ENCODE data around the gene ZNF469.

Gene ZNF469

GRCh38 chr16:88346680-88347505 lies 35.9 kb upstream of the ZNF469 start:
- FAIRE-seq, result no peak

GRCh38 chr16:88347656-88348376 lies 34.9 kb upstream of the ZNF469 start:
- FAIRE-seq, result no peak
- no peak for DNase-seq (ENCODE audit: low spot score)

More at GRCh38 chr16:88346680-88347505, 35.9 kb upstream of the ZNF469 start:
- no peak for DNase-seq (ENCODE audit: low spot score)

- no peak for DNase-seq (ENCODE audit: low spot score)
- no peak for FAIRE-seq
Observed at GRCh38 chr16:88348377-88349152, 34.2 kb upstream of the ZNF469 start.

GRCh38 chr16:88349153-88349902 lies 33.4 kb upstream of the ZNF469 start:
- peak; percentile 100 for FAIRE-seq

GRCh38 chr16:88349903-88350900 lies 32.6 kb upstream of the ZNF469 start:
- FAIRE-seq (peak; percentile 5), DNase-seq (ENCODE audit: low spot score) (no peak)

More at GRCh38 chr16:88349153-88349902, 33.4 kb upstream of the ZNF469 start:
- no peak for DNase-seq (ENCODE audit: low spot score)

GRCh38 chr16:88350922-88351321 lies 31.8 kb upstream of the ZNF469 start:
- DNase-seq (ENCODE audit: low spot score) (no peak), FAIRE-seq (peak; percentile 79)

- DNase-seq (ENCODE audit: low spot score) (no peak), FAIRE-seq (no peak)
Observed at GRCh38 chr16:88351491-88352101, 31.2 kb upstream of the ZNF469 start.

- FAIRE-seq, result peak; percentile 44
- DNase-seq (ENCODE audit: low spot score), result peak; percentile 60
Observed at GRCh38 chr16:88352261-88353200, 30.2 kb upstream of the ZNF469 start.

- FAIRE-seq (no peak), DNase-seq (ENCODE audit: low spot score) (no peak)
Observed at GRCh38 chr16:88353232-88353631, 29.5 kb upstream of the ZNF469 start.

GRCh38 chr16:88353691-88354090 lies 29.1 kb upstream of the ZNF469 start:
- DNase-seq (ENCODE audit: low spot score) (no peak), FAIRE-seq (no peak)

- DNase-seq (ENCODE audit: low spot score) (no peak), FAIRE-seq (no peak)
Observed at GRCh38 chr16:88354229-88355092, 28.3 kb upstream of the ZNF469 start.

- no peak for FAIRE-seq
- DNase-seq (ENCODE audit: low spot score), result no peak
Observed at GRCh38 chr16:88355093-88355388, 27.7 kb upstream of the ZNF469 start.

- FAIRE-seq (no peak), DNase-seq (ENCODE audit: low spot score) (no peak)
Observed at GRCh38 chr16:88355389-88356123, 27.2 kb upstream of the ZNF469 start.

- FAIRE-seq (no peak), DNase-seq (ENCODE audit: low spot score) (no peak)
Observed at GRCh38 chr16:88356124-88356726, 26.5 kb upstream of the ZNF469 start.

GRCh38 chr16:88356727-88357199 lies 26.0 kb upstream of the ZNF469 start:
- DNase-seq (ENCODE audit: low spot score) (no peak), FAIRE-seq (no peak)

GRCh38 chr16:88357317-88358022 lies 25.3 kb upstream of the ZNF469 start:
- DNase-seq (ENCODE audit: low spot score), result peak; percentile 80
- no peak for FAIRE-seq

All from urothelium cell line (cell line).